AG10803 (cell line): ENCODE data around the gene RASAL1.

ENCODE experiments used
- DNase-seq: peaks from one replicate; pipeline ENCODE4 v3.0.0; 2010; ENCODE audit warnings: low read depth
- H3K4me3 ChIP-seq: 2 replicates; pipeline ENCODE4 v1.5.1; 2011; ENCODE audit warnings: mild to moderate bottlenecking, low read length, control low read depth
- CTCF ChIP-seq: conservative IDR thresholded peaks from 2 replicates; pipeline ENCODE4 v1.5.1; 2011; ENCODE audit warnings: mild to moderate bottlenecking, low read length, control low read depth, inconsistent platforms

RASAL1 gene

GRCh38 chr12:113069751-113070116, 65.8 kb downstream of the RASAL1 start:
- H3K4me3 ChIP-seq = no peak overlapping the region

GRCh38 chr12:113069149-113069548, 66.4 kb downstream of the RASAL1 start:
- TF ChIP-seq CTCF = no peak

More at GRCh38 chr12:113069751-113070116, 65.8 kb downstream of the RASAL1 start:
- TF ChIP-seq CTCF = no peak
- no peak for DNase-seq

GRCh38 chr12:113067987-113068935, 67.3 kb downstream of the RASAL1 start:
- no peak overlapping the region for H3K4me3 ChIP-seq
- TF ChIP-seq CTCF = no peak
- no peak for DNase-seq

More at GRCh38 chr12:113069149-113069548, 66.4 kb downstream of the RASAL1 start:
- H3K4me3 ChIP-seq = no peak overlapping the region
- no peak for DNase-seq

- no peak overlapping the region for H3K4me3 ChIP-seq
- TF ChIP-seq CTCF = no peak
- DNase-seq = no peak
These were observed 68.7 kb downstream of the RASAL1 start for GRCh38 chr12:113066813-113067400.

- TF ChIP-seq CTCF = no peak
- DNase-seq = no peak
- no peak overlapping the region for H3K4me3 ChIP-seq
These were observed 70.2 kb downstream of the RASAL1 start for GRCh38 chr12:113065126-113066007.

- DNase-seq = no peak
- no peak overlapping the region for H3K4me3 ChIP-seq
These were observed 71.0 kb downstream of the RASAL1 start for GRCh38 chr12:113064395-113065125.

More at GRCh38 chr12:113064395-113065125, 71.0 kb downstream of the RASAL1 start:
- no peak for TF ChIP-seq CTCF
